Retinal pigment epithelial cell (primary cell): ENCODE data around the gene PRODH2.
A peak's percentile ranks its signal among the peaks of the same experiment; 100 is the strongest.

ENCODE experiments used
- DNase-seq: peaks from one replicate; pipeline ENCODE4 v3.0.0-alpha.2; 2010; ENCODE audit warnings: low read depth
- H3K4me3 ChIP-seq: 2 replicates; pipeline ENCODE4 v1.5.1; 2011; ENCODE audit warnings: mild to moderate bottlenecking, low read length, control low read depth, moderate library complexity
- TF ChIP-seq, protein P1 (sequence below): conservative IDR thresholded peaks from 2 replicates; pipeline ENCODE4 v1.5.1; 2011; ENCODE audit warnings: low read depth, low read length, control low read depth, inconsistent platforms

The PRODH2 gene

DNA sequence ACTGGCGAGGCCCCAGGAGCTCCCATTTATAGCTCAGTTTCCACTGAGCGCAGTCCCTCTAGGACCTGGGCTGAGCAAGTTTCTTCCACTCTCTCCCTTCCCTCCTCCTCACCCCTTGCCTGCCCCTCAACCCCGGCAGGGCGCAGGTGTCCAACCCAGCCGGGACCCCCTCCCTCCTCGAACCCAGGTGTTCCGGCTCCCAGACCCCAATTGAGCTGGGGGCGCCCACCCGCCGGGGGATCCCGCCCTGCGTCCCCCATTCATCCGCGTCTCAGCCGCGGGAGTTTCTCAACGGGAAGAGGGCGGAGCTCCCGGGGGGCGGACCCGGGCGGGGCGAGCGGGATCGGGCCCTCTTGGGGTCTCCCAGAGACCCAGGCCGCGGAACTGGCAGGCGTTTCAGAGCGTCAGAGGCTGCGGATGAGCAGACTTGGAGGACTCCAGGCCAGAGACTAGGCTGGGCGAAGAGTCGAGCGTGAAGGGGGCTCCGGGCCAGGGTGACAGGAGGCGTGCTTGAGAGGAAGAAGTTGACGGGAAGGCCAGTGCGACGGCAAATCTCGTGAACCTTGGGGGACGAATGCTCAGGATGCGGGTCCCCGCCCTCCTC is 44.0 kb upstream of the PRODH2 start, which contains the start of gene KIRREL2:
TSS of gene KIRREL2 (plus strand) at position 366 of the 604 bp plus-strand sequence. CDS start at position 575, 209 bp downstream.
- DNase-seq, result no peak
- peak within 1 kb of the TSS; percentile 55 for H3K4me3 ChIP-seq
- TF ChIP-seq, protein P1, sequence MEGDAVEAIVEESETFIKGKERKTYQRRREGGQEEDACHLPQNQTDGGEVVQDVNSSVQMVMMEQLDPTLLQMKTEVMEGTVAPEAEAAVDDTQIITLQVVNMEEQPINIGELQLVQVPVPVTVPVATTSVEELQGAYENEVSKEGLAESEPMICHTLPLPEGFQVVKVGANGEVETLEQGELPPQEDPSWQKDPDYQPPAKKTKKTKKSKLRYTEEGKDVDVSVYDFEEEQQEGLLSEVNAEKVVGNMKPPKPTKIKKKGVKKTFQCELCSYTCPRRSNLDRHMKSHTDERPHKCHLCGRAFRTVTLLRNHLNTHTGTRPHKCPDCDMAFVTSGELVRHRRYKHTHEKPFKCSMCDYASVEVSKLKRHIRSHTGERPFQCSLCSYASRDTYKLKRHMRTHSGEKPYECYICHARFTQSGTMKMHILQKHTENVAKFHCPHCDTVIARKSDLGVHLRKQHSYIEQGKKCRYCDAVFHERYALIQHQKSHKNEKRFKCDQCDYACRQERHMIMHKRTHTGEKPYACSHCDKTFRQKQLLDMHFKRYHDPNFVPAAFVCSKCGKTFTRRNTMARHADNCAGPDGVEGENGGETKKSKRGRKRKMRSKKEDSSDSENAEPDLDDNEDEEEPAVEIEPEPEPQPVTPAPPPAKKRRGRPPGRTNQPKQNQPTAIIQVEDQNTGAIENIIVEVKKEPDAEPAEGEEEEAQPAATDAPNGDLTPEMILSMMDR, result no peak

DNA sequence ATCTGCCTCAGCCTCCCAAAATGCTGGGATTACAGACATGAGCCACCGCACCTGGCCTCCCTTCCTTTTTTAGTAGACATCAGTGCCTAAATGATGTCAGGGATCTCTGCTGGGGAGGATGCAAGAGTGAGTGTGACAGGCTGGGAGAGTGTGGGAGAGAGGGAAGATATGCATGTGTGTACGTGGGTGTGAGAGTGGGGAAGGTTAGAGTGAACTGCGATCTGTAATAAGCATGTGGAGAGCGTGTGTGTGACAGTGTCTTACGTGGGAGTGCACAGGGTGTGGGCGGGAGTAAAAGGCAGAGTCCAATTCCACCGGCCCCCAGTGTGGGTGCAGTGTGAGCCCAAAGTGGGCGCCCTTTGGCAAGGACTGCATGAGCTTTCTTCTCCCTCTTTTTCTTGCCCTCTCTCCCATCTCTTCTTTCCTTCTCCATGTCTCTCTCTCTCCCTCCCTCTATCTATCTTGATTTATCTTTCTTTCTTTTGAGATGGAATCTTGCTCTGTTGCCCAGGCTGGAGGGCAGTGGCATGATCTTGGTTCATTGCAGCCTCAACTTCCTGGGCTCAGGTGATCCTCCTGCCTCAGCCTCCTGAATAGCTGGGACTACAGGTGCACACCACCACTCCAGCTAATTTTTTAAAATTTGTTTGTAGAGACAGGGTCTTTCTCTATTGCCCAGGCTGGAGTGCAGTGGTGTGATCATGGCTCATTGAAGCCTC is 40.6 kb upstream of the PRODH2 start:
- DNase-seq, result no peak
- TF ChIP-seq, protein P1, result no peak
- H3K4me3 ChIP-seq, result no peak overlapping the region

DNA sequence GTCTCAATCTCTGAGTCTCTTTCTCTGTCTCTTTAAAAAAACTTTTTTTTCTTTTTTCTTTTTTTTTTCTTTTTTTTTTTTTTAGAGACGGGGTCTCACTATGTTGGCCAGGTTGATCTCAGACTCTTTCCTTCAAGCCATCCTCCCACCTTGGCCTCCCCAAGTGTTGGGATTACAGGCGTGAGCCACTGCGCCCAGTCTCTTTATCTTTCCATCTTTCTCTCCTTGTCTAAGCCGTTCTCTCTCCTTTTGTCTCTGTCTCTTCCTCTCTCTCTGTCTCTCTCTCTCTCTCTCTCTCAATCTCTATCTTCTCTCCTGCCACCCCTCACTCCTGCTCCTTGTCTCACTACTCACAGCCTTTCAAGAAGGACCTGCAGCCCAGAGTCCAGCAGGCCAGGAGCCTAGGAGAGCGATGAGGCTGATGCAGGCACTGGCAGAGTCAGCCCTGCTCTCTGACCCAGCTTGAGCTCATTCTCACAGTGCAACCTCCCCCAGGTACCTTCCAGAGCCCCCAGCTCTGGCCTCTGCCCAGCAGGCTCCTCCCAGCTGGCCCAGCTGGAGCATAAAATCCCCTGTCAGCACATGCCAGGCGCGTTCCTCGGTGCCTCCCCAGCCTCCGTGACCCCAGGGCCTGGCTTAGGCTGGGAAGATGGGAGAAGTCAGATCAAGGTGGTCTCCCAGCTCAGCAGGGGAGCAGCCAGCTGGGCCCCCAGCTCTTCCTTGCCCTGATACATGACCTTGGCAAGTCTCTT is 39.6 kb upstream of the PRODH2 start, which contains the start of gene NPHS1:
TSS of gene NPHS1 (minus strand) at position 476 of the 752 bp plus-strand sequence. CDS start 667 bp downstream, outside the sequence.
- H3K4me3 ChIP-seq, result no peak within 1 kb of the TSS
- no peak for DNase-seq
- TF ChIP-seq, protein P1, result no peak

DNA sequence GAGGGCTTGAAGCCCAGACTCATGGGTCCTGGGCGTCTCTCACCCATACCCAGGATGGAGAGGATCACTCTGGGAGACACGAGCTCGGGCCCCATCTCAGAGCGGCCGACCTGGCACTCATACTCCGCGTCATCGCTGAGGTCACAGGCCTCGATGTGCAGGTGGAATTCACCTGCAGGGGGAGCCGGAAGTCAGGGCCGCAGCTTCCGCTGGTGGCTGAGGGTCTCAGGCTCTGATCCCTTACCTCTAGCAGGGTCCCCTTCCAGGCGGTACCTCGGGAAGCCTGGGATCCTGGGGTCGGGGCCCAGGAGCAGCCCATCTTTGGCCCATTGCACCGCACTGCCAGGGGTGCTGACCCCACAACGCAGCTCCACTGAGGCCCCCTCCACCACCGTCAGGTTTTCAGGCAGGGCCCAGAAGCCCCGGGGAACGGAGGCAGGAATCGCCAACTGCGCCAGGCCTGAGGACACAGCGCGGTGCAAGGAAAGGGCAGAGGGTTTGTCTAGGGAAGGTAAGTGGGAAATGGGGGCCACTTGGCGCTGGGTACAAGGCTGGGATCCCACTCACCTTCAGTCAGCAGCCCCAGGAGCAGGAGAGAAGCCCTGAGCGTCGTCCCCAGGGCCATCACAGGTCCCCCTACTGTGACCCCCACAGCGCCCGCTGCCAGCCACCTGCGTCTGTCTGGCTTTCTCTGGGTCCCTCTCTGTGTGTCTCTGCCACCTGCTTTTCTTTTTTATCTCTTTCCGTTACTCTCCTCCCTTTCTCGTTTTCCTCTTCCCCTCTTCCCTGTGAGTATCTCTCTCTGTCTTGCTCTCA is 38.8 kb upstream of the PRODH2 start:
- TF ChIP-seq, protein P1, result peak; percentile 33
- DNase-seq, result no peak
- no peak overlapping the region for H3K4me3 ChIP-seq

DNA sequence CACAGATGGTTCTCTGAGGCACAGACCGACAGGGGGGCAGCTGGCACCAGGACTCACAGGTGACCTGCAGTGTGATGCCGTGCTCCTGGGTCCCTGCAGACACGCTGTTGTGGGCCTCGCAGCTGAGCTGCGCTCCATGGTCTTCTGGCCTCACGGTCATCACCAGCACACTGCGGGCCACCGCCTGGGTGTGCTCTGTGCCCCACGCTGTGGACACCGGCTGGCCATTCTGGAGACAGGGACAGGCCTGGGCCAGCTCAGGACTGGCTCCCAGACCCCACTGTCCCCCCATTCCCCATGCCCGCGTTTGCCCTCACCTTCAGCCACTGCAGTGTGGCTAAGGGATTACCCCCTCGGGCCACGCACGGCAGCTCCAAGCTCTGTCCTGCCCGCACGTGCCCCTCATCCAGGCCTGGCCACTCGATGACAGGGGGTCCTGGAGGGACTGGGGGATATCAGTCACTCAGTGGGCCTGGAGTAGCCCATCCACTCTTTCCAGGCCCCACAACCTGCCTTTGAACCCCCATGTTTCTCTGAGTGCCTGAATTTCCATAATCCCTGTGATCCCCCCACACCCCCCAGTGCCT is 36.4 kb upstream of the PRODH2 start:
- DNase-seq, result no peak
- TF ChIP-seq, protein P1, result no peak
- no peak overlapping the region for H3K4me3 ChIP-seq

- TF ChIP-seq, protein P1, result no peak
- no peak for DNase-seq
Measured at GRCh38 chr19:35848486-35848885, 35.8 kb upstream of the PRODH2 start.

More at GRCh38 chr19:35848486-35848885, 35.8 kb upstream of the PRODH2 start:
- no peak overlapping the region for H3K4me3 ChIP-seq
